ENCODE results near the gene GFPT2. TPM values are rescaled to one million over a fixed set of nuclear protein-coding genes. Genes with fewer than 3 reads are reported as not detected.

GFPT2 gene
- total and polyA plus RNA-seq, 8 donors, result 0.83 to 10.6 (median 4.2) TPM

DNA sequence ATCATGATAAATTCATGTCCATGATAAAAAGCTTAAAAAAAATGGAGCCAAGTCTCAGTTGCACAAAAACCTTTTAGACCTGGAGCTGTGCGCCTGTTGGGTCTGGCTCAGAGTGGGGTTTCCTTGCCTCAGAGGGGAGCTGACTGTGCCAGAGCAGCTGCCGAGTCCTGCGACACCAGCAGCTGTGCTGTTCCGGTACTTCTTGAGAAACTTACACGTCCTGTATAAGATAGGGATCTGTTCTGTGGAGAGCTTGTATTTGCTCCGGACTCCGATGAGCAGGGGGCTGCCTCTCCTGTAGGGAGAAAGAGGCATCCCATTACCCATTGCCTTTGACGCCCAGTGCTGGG lies 28.6 kb downstream of the GFPT2 start:
- no peak for DNase-seq
- 70 to 76% methylated on average over 8 of the region's 8 CpGs for WGBS, 2 donors
- ATAC-seq, result no peak

DNA sequence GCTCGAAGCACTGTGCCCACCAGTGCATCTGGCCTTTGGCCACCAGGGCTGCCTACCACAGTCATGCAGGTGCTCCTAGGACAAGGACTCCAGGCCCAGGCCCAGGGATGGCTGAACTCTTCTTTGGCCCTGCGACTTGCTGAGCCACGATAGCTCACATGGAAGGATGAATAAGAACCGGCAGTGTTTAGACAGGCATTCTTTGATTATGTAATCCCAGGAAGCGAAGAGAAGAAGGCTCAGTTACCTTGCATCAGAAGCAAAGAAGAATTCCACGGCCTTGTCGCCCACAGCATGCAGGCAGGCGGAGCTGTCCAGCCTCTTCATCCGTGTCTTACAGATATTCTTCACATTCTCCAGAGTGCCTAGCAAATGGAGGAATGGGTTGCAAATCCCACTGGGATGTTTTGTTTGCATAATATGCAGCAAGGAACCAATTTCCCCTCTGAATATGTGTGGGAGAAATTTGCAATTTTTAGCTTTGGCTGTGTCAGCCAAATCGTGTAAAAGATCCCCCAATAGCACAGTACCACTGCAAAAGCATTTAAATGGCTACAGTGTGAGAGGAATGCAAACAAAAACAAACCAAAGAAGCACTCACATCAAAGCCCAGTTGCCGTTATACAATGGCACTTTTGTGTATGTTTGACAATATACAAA lies 29.1 kb downstream of the GFPT2 start:
- H3K36me3 ChIP-seq, result no peaks in the 10 kb centered on the region
- no peak for ATAC-seq
- H3K9me3 ChIP-seq, result no peaks in the 10 kb centered on the region
- H3K4me3 ChIP-seq, result no peak overlapping the region
- WGBS, 2 donors, result 70 to 74% methylated on average over 11 of the region's 11 CpGs
- DNase-seq, result no peak
- FAIRE-seq, result no peak
- intact Hi-C loops (cut with DNase I), result no loop called here
- no peak overlapping the region for H3K27ac ChIP-seq
- no peaks in the 10 kb centered on the region for H3K27me3 ChIP-seq
- no peak for TF ChIP-seq CTCF (IDR thresholded peaks at IDR 0.05)
- H3K4me1 ChIP-seq, result no peaks in the 10 kb centered on the region

More for the DNA sequence above, 28.6 kb downstream of the GFPT2 start:
- FAIRE-seq, result no peak
- Histone ChIP-seq H3K4me1 (no peaks in the 10 kb centered on the region), H3K27me3 (no peaks in the 10 kb centered on the region), H3K9me3 (no peaks in the 10 kb centered on the region), H3K4me3 (no peak overlapping the region), H3K36me3 (no peaks in the 10 kb centered on the region), H3K27ac (no peak overlapping the region)
- TF ChIP-seq CTCF (IDR thresholded peaks at IDR 0.05), result no peak
- intact Hi-C loops (cut with DNase I), result no loop called here

DNA sequence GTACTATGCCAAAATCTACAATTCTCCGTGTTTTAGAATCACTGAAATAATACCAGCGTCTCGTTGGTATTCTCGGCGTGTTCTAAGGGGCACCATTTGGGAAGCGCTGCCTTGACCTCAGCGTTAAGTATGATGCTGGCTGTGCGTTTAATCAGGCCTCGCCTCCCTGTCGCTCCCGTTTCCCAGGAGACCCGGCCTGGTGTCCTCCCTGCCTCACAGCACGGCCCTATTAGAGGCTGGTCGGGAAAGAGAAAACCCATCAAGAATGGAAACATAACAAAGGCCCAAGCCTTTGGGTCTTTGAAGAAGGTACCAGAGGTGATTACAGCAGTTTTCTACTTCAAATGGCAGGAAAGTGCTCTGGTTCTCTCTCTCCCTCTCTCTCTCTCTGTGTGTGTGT lies 30.0 kb downstream of the GFPT2 start:
- Histone ChIP-seq H3K36me3 (no peaks in the 10 kb centered on the region), H3K27ac (no peak overlapping the region), H3K9me3 (no peaks in the 10 kb centered on the region), H3K4me1 (no peaks in the 10 kb centered on the region), H3K4me3 (no peak overlapping the region), H3K27me3 (no peaks in the 10 kb centered on the region)
- WGBS, 2 donors, result 86 to 90% methylated on average over 14 of the region's 14 CpGs
- TF ChIP-seq CTCF (IDR thresholded peaks at IDR 0.05), result no peak
- FAIRE-seq (no peak), ATAC-seq (no peak), DNase-seq (no peak)
- intact Hi-C loops (cut with DNase I), result no loop called here

DNA sequence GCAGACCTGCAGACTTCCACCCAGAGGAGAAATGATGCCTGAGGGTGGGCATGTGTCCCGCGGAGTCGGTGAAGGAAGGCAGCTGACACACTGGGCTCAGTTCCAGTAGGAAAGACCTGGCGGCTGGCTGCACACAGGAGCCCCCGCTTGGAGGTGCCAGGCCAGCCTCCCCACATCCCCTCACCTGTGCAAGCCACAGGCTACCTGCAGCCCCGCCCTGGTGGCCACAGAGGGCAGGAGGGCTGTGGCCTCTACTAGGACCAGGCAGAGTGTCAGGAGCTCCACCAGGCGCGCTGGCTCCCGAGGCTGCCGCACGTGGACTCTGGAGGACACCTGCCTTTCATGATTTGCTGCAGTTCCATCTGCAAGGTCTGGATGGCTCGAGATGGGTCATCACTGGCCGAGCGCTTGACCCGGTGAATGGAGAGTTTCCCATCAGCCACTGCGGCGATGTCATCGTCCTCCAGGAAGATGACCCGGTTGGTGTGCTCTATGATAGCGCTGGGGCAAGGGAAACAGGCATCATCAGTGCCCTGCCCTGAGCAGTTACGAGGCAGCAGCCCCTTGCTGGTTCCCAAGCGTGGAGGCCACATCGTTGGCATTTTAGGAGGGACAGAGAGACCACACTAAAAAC lies 34.6 kb downstream of the GFPT2 start:
- ATAC-seq (no peak), FAIRE-seq (no peak)
- intact Hi-C loops (cut with DNase I), result no loop called here

More for the DNA sequence above, 34.6 kb downstream of the GFPT2 start:
- Histone ChIP-seq H3K4me1 (no peaks in the 10 kb centered on the region), H3K27ac (no peak overlapping the region), H3K4me3 (no peak overlapping the region), H3K9me3 (no peaks in the 10 kb centered on the region), H3K36me3 (no peaks in the 10 kb centered on the region), H3K27me3 (no peaks in the 10 kb centered on the region)
- 89 to 93% methylated on average over 23 of the region's 23 CpGs for WGBS, 2 donors
- DNase-seq, result no peak
- TF ChIP-seq CTCF (IDR thresholded peaks at IDR 0.05), result no peak

Measured in pancreas (tissue), 10 donors.